OCI-LY3 (cell line): ENCODE results near the gene ATRN.

Experiments used
- H2AFZ ChIP-seq: fragments of 200-600, 300-600 bp; shearing (Covaris generic); 2 replicates; pipeline ENCODE4 v1.6.0; 2014; ENCODE audit warnings: antibody characterized with exemption, low read depth, low read length
- H3K27ac ChIP-seq: fragments of 200-600, 300-600 bp; sonication (generic); 2 replicates; pipeline ENCODE4 v1.5.1; 2014; ENCODE audit warnings: mild to moderate bottlenecking, low read length, moderate library complexity, mixed read lengths
- H3K27me3 ChIP-seq: fragments of 200-600, 300-600 bp; sonication (generic); 2 replicates; pipeline ENCODE4 v1.6.1; 2014; ENCODE audit warnings: low read depth, low read length, mixed read lengths
- H3K36me3 ChIP-seq: fragments of 200-600, 300-600 bp; sonication (generic); replicated peaks from 2 replicates; pipeline ENCODE3; 2014; ENCODE audit warnings: low read depth, low read length, mixed read lengths
- H3K4me1 ChIP-seq: fragments of 300-600, 200-600 bp; sonication (generic); 2 replicates; pipeline ENCODE4 v1.6.1; 2014; ENCODE audit warnings: low read length, mixed read lengths
- H3K4me2 ChIP-seq: fragments of 200-600, 300-600 bp; sonication (generic); 2 replicates; pipeline ENCODE4 v1.6.1; 2014; ENCODE audit warnings: low read length, mixed read lengths
- H3K4me3 ChIP-seq: fragments of 300-600, 200-600 bp; sonication (generic); 2 replicates; pipeline ENCODE4 v1.5.1; 2014; ENCODE audit warnings: antibody characterized with exemption, mild to moderate bottlenecking, low read length, moderate library complexity
- H3K79me2 ChIP-seq: fragments of 300-600, 200-600 bp; shearing (Covaris generic); 2 replicates; pipeline ENCODE4 v1.6.1; 2014; ENCODE audit warnings: mild to moderate bottlenecking, low read length, mixed read lengths
- H3K9ac ChIP-seq: fragments of 300-600, 200-600 bp; shearing (Covaris generic); 2 replicates; pipeline ENCODE4 v1.6.0; 2014; ENCODE audit warnings: mild to moderate bottlenecking, low read length, moderate library complexity
- H3K9me3 ChIP-seq: fragments of 200-600, 300-600 bp; shearing (Covaris generic); 2 replicates; pipeline ENCODE4 v1.6.1; 2014; ENCODE audit warnings: low read length, mixed read lengths; ENCODE audit not compliant: insufficient read depth
- H4K20me1 ChIP-seq: fragments of 200-600, 300-600 bp; sonication (generic); 2 replicates; pipeline ENCODE4 v1.6.1; 2016; ENCODE audit warnings: low read length, mixed read lengths; ENCODE audit not compliant: insufficient read depth
- CTCF ChIP-seq: fragments of 200-600, 300-600 bp; sonication (generic); IDR thresholded peaks from 2 replicates; pipeline ENCODE4 v1.5.1; 2014; ENCODE audit warnings: antibody characterized with exemption, low read length, low read depth
- EZH2phosphoT487 ChIP-seq: fragments of 200-600 bp; shearing (Covaris generic); IDR thresholded peaks from 2 replicates; pipeline ENCODE4 v1.6.1; 2018; ENCODE audit warnings: antibody characterized with exemption, mixed run types, low read depth

ATRN gene

GRCh38 chr20:3541887-3542721, 71.3 kb downstream of the ATRN start:
- no peak overlapping the region for H3K27ac ChIP-seq
- H3K4me3 ChIP-seq, result no peak overlapping the region
- H2AFZ ChIP-seq, result no peak overlapping the region
- TF ChIP-seq EZH2phosphoT487 (no peak), CTCF (no peak)
- H3K4me2 ChIP-seq, result no peak overlapping the region
- no peaks in the 10 kb centered on the region for H3K27me3 ChIP-seq
- no peaks in the 10 kb centered on the region for H3K4me1 ChIP-seq
- H3K9me3 ChIP-seq, result no peaks in the 10 kb centered on the region
- H3K9ac ChIP-seq, result no peak overlapping the region
- peaks cover under 1% of the 10 kb centered on the region for H3K36me3 ChIP-seq
- no peaks in the 10 kb centered on the region for H3K79me2 ChIP-seq
- H4K20me1 ChIP-seq, result no peaks in the 10 kb centered on the region

GRCh38 chr20:3543901-3544507, 73.2 kb downstream of the ATRN start:
- no peak overlapping the region for H3K27ac ChIP-seq

GRCh38 chr20:3545401-3545925, 74.6 kb downstream of the ATRN start:
- H3K27ac ChIP-seq, result no peak overlapping the region
- no peaks in the 10 kb centered on the region for H4K20me1 ChIP-seq
- H3K9me3 ChIP-seq, result no peaks in the 10 kb centered on the region
- H3K4me3 ChIP-seq, result no peak overlapping the region
- H3K4me1 ChIP-seq, result no peaks in the 10 kb centered on the region
- no peaks in the 10 kb centered on the region for H3K27me3 ChIP-seq
- H3K79me2 ChIP-seq, result no peaks in the 10 kb centered on the region
- H3K4me2 ChIP-seq, result no peak overlapping the region
- no peaks in the 10 kb centered on the region for H3K36me3 ChIP-seq
- no peak overlapping the region for H2AFZ ChIP-seq
- no peak for TF ChIP-seq CTCF
- TF ChIP-seq EZH2phosphoT487, result no peak
- H3K9ac ChIP-seq, result no peak overlapping the region

More at GRCh38 chr20:3543901-3544507, 73.2 kb downstream of the ATRN start:
- TF ChIP-seq CTCF, result no peak
- no peak for TF ChIP-seq EZH2phosphoT487
- no peak overlapping the region for H3K4me3 ChIP-seq
- H3K27me3 ChIP-seq, result no peaks in the 10 kb centered on the region
- H3K79me2 ChIP-seq, result no peaks in the 10 kb centered on the region
- H3K4me1 ChIP-seq, result no peaks in the 10 kb centered on the region
- no peak overlapping the region for H2AFZ ChIP-seq
- no peaks in the 10 kb centered on the region for H3K9me3 ChIP-seq
- no peaks in the 10 kb centered on the region for H4K20me1 ChIP-seq
- H3K9ac ChIP-seq, result no peak overlapping the region
- H3K4me2 ChIP-seq, result no peak overlapping the region
- H3K36me3 ChIP-seq, result no peaks in the 10 kb centered on the region

GRCh38 chr20:3547906-3548305, 77.1 kb downstream of the ATRN start:
- H3K9ac ChIP-seq, result no peak overlapping the region

More at GRCh38 chr20:3547906-3548305, 77.1 kb downstream of the ATRN start:
- Histone ChIP-seq H3K36me3 (no peaks in the 10 kb centered on the region), H2AFZ (no peak overlapping the region), H3K4me3 (no peak overlapping the region), H3K4me1 (no peaks in the 10 kb centered on the region), H3K27me3 (no peaks in the 10 kb centered on the region), H3K9me3 (no peaks in the 10 kb centered on the region), H3K27ac (no peak overlapping the region), H3K79me2 (no peaks in the 10 kb centered on the region), H4K20me1 (no peaks in the 10 kb centered on the region), H3K4me2 (no peak overlapping the region)
- no peak for TF ChIP-seq CTCF
- TF ChIP-seq EZH2phosphoT487, result no peak
